ENCODE data around the gene UNC13D. TPM values are rescaled to one million over a fixed set of nuclear protein-coding genes. Genes with fewer than 3 reads are reported as not detected.

The UNC13D gene
- polyA plus RNA-seq, 3 donors = 28.4 to 111 (median 53.3) TPM

GRCh38 chr17:75807861-75808260, 36.3 kb downstream of the UNC13D start:
- Histone ChIP-seq H3K36me3 (replicated peaks in 1 of 2; ENCODE audit: control insufficient read depth in 1 of 2, insufficient read depth in 2 of 2, low read length in 2 of 2) (peaks cover 27 to 39% of the 10 kb centered on the region in 2 donors), H3K4me3 (replicated peaks in 1 of 3; ENCODE audit: low read depth in 2 of 3, low read length in 3 of 3) (no peak overlapping the region), H3K9me3 (replicated peaks in 1 of 2; ENCODE audit: control insufficient read depth in 1 of 2, insufficient read depth in 1 of 2, low read length in 2 of 2) (no peaks in the 10 kb centered on the region), H3K79me2 (ENCODE audit: insufficient read depth, low read length) (peaks cover 16% of the 10 kb centered on the region), H3K4me2 (replicated peaks; ENCODE audit: extremely low read depth, low read length, poor library complexity, severe bottlenecking) (no peak overlapping the region), H3K9ac (ENCODE audit: insufficient read depth, low read length, poor library complexity, severe bottlenecking) (no peak overlapping the region), H4K20me1 (ENCODE audit: insufficient read depth, low read length) (no peaks in the 10 kb centered on the region), H3K27me3 (ENCODE audit: control insufficient read depth in 2 of 2, insufficient read depth in 2 of 2, low read length in 2 of 2) (no peaks in the 10 kb centered on the region), H3K4me1 (ENCODE audit: control insufficient read depth in 1 of 2, insufficient read depth in 2 of 2, low read length in 2 of 2) (no peaks in the 10 kb centered on the region), H3K27ac (ENCODE audit: low read depth in 1 of 2, low read length in 2 of 2) (no peak overlapping the region), H2AFZ (ENCODE audit: insufficient read depth, low read depth, low read length, poor library complexity, severe bottlenecking) (no peak overlapping the region)
- no peak overlapping the region for H3K4me3 Mint-ChIP-seq
- H3K9me3 Mint-ChIP-seq = peaks cover 0 to 3% (median 0%) of the 10 kb centered on the region in 7 donors
- TF ChIP-seq CTCF (IDR thresholded peaks at IDR 0.05) = no peak
- intact Hi-C loops (cut with micrococcal nuclease) = no loop called here
- 100% methylated on average over 1 of the region's 3 CpGs for WGBS (ENCODE audit: insufficient coverage)
- H3K27me3 Mint-ChIP-seq (ENCODE audit: low read depth in 3 of 3) = peaks cover 0 to 1% (median 0%) of the 10 kb centered on the region in 3 donors
- no peaks in the 10 kb centered on the region for H3K4me1 Mint-ChIP-seq
- peaks cover 21 to 40% of the 10 kb centered on the region in 2 donors for H3K36me3 Mint-ChIP-seq
- H3K27ac Mint-ChIP-seq = peak overlapping the region in 3 of 7 donors; percentile 16 to 47 (median 42)
- no peak for DNase-seq

- H3K9me3 ChIP-seq (replicated peaks in 1 of 2; ENCODE audit: control insufficient read depth in 1 of 2, insufficient read depth in 1 of 2, low read length in 2 of 2) = no peaks in the 10 kb centered on the region
- peak overlapping the region in 1 of 7 donors; percentile 50 for H3K27ac Mint-ChIP-seq
Observed at GRCh38 chr17:75806822-75807500, 37.2 kb downstream of the UNC13D start.

More at GRCh38 chr17:75806822-75807500, 37.2 kb downstream of the UNC13D start:
- H2AFZ ChIP-seq (ENCODE audit: insufficient read depth, low read depth, low read length, poor library complexity, severe bottlenecking) = no peak overlapping the region
- no peak overlapping the region for H3K9ac ChIP-seq (ENCODE audit: insufficient read depth, low read length, poor library complexity, severe bottlenecking)
- H3K27me3 Mint-ChIP-seq (ENCODE audit: low read depth in 3 of 3) = peaks cover 0 to 1% (median 0%) of the 10 kb centered on the region in 3 donors
- H3K4me1 Mint-ChIP-seq = no peaks in the 10 kb centered on the region
- H3K27me3 ChIP-seq (ENCODE audit: control insufficient read depth in 2 of 2, insufficient read depth in 2 of 2, low read length in 2 of 2) = no peaks in the 10 kb centered on the region
- WGBS (ENCODE audit: insufficient coverage) = 90% methylated on average over 3 of the region's 4 CpGs
- H3K9me3 Mint-ChIP-seq = peaks cover 0 to 3% (median 0%) of the 10 kb centered on the region in 7 donors
- H3K36me3 Mint-ChIP-seq = peaks cover 14 to 31% of the 10 kb centered on the region in 2 donors
- TF ChIP-seq CTCF (IDR thresholded peaks at IDR 0.05) = no peak
- H3K4me3 Mint-ChIP-seq = no peak overlapping the region
- H3K36me3 ChIP-seq (replicated peaks in 1 of 2; ENCODE audit: control insufficient read depth in 1 of 2, insufficient read depth in 2 of 2, low read length in 2 of 2) = peaks cover 18 to 30% of the 10 kb centered on the region in 2 donors
- peak overlapping the region in 1 of 2 donors; percentile 36 for H3K27ac ChIP-seq (ENCODE audit: low read depth in 1 of 2, low read length in 2 of 2)
- H4K20me1 ChIP-seq (ENCODE audit: insufficient read depth, low read length) = no peaks in the 10 kb centered on the region
- DNase-seq = no peak
- H3K4me1 ChIP-seq (ENCODE audit: control insufficient read depth in 1 of 2, insufficient read depth in 2 of 2, low read length in 2 of 2) = no peaks in the 10 kb centered on the region
- intact Hi-C loops (cut with micrococcal nuclease) = no loop called here
- no peak overlapping the region for H3K4me3 ChIP-seq (replicated peaks in 1 of 3; ENCODE audit: low read depth in 2 of 3, low read length in 3 of 3)
- no peak overlapping the region for H3K4me2 ChIP-seq (replicated peaks; ENCODE audit: extremely low read depth, low read length, poor library complexity, severe bottlenecking)
- peaks cover 16% of the 10 kb centered on the region for H3K79me2 ChIP-seq (ENCODE audit: insufficient read depth, low read length)
